HG02981 (cell line): ENCODE data around the gene LYRM2.

Experiments used
- ATAC-seq: cut with Tn5 transposase; IDR thresholded peaks from one replicate; pipeline ENCODE4 v1.9.1; 2021; ENCODE audit warnings: mild to moderate bottlenecking, moderate library complexity; ENCODE audit not compliant: unreplicated experiment

LYRM2 gene

DNA sequence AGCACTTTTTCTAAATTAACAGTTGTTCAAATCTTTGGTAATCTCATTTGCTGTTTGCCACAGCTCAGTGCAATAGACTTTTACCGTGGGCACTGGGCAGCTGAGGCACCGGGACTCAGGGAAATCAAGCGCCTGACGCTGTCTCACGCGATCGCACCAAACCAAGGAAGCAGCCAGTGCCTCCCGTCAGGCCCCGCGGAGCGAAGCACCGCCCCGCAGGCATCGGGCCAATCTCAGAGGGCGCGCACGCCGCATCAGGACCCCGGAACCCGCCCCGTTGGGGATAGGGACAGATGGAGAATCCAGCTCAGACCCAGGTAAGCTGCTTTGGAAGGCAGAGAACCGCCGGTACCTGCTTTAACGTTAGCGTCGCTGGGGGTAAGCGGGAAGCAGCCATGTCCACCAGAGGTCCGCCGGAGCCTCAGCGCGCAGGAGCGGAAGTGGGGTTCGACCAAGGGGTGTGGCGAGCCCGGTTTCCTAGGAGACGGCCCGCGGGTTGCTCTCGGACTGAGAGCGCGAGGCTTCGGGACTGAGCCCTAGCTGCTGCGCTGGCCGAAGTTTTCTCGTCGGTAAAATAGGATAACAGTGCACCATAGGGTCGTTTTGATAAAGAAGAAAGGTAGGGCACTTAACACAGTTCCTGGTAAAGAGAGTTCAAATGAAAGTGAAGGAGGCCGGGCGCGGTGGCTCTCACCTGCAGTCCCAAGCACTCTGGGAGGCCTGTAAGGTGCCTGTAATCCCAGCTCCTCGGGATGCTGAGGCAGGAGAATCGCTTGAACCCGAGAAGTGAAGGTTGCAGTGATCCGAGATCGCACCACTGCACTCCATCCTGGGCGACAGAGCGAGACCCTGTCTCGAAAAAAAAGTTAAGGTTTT lies at the start of gene LYRM2:
Gene LYRM2, minus strand, starts transcription at position 428 of the 876 bp plus-strand sequence. Its CDS starts 31 bp downstream, at position 397.
- ATAC-seq = peak; percentile 98

GRCh38 chr6:89688328-89688727 lies 49.8 kb upstream of the LYRM2 start:
- no peak for ATAC-seq

- ATAC-seq = no peak
Measured at GRCh38 chr6:89685311-89685710, 46.8 kb upstream of the LYRM2 start.

- no peak for ATAC-seq
Measured at GRCh38 chr6:89682991-89683390, 44.4 kb upstream of the LYRM2 start.

- no peak for ATAC-seq
Measured at GRCh38 chr6:89681983-89682564, 43.5 kb upstream of the LYRM2 start.

GRCh38 chr6:89680551-89680950 lies 42.0 kb upstream of the LYRM2 start:
- ATAC-seq = no peak

- ATAC-seq = no peak
Measured at GRCh38 chr6:89680150-89680549, 41.6 kb upstream of the LYRM2 start.

- ATAC-seq = no peak
Measured at GRCh38 chr6:89679215-89680120, 40.9 kb upstream of the LYRM2 start.

DNA sequence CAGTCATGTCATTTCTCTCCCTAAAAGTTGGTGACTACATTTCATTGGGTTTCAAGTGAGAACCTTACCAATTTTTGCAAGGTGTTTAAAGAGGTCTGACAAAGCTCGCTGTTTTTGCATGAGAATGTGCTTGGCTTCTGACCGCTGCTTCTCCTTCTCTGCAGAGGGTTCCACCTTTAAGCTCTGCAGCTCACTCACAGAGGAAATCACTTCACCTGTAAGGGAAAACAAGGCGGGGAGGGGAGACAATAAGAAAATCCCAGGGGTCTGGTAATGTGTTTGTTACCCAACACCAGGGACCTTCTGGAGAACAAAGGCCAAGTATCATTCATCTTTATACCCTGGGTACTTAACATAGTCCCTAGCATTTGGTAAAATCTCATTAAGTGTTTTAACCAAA lies 40.0 kb upstream of the LYRM2 start:
- ATAC-seq = no peak

- no peak for ATAC-seq
Measured at GRCh38 chr6:89675949-89676748, 37.6 kb upstream of the LYRM2 start.

DNA sequence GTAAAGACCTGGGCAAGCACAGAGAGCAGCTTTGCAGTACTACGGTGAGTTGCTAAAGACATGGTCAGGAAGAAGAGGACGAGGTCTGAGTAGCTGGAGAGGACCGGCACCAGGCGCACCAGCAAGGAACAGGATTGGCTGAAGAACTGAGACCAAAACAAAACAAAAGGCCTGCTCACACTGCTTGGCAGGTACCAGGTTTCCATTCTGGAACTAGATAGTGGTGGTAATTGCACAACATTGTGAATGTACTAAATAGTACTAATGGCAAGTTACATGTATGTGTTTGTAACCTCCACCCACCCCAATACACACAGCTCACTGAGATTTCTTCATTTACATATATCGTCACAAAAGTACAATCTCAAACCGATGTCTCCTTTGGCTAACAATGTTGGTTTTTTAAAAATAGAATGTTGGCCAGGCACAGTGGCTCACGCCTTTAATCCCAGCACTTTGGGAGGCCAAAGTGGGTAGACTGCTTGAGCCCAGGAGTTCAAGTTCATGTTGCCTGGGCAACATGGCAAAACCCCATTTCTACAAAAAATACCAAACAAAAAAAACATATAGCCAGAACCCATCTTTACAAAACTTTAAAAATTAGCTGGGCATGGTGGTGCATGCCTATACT lies 32.5 kb upstream of the LYRM2 start:
- no peak for ATAC-seq

DNA sequence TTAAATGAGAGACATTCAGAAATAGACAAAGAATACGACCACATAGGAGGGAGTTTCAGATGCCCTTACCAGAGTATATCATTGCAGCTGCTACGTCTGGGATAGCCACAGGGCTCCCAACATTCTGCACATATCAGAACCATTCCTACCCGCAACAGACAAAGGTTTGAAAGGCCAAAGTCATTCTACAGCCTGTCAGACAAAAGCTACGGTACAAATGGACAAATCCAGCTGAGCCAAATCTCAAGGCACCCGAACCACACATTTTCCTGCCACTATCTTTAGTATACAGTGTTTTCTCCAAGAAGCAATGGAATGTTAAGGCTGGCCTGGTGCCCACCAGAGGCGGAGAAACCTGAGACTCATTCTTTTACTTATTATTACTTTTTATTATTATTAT lies 30.5 kb upstream of the LYRM2 start:
- ATAC-seq = no peak

- ATAC-seq = no peak
Measured at GRCh38 chr6:89667872-89668556, 29.5 kb upstream of the LYRM2 start.

DNA sequence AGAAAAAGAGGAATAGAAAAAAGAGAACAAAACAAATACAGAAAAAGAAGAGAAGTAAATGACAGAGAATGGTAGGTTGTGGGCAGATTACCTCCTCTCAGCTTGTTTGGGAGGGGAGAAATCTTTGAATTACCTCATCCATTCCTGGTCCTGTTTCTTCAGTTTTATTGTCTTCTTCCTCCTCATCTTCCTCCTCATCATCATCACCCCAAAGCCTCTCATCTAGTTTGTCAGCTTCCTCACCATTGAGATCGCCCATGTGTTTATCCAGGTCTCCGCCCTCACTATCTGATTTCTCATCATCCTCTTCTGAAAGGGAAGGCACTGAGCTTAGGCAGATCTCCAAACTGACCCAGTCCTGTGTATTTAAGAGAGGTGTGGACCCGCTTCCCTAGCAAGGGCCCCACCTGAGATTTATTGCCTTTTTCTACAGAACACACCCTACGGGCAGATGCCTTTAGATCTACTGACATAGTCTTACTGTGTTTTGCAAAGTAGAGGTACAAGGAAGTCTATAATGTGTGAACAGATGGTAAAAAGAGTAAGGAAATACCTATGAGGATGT lies 24.2 kb upstream of the LYRM2 start:
- no peak for ATAC-seq

DNA sequence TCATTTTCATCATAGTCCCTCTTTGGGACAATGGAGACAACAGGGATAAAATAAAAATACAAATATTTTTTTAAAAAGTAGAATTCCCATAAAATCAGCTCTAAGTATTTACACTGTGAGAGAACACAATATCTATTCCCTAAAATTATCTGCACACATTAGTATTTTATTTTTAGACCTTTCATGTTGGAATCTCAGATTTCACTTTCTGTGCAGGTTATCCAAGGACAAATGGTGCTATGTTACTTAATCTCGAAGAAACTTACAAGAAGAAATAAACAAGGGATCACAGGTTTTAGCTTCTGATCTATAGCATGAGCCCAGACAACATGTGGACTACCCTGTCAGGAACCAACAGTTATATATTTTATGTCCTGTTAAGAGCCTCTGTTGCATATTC lies 23.0 kb upstream of the LYRM2 start:
- ATAC-seq = no peak

DNA sequence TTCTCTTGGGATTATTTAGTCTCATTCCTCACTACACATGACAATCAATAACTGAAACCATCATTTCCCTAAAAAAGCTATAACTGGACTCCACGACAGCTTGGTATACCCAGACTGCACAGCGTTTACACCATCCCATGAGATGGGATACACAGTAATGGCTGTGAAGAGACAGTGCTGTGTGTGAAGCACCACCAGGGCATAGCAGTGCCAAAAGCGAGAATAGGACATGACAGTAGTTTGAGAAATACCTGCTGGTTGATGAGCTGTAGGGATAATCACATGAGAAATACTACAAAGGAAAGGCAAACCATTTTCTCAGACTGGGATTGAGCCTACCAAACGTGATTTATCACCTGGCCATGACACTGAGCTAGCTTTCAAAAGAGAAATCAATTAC lies 22.4 kb upstream of the LYRM2 start:
- ATAC-seq = no peak

DNA sequence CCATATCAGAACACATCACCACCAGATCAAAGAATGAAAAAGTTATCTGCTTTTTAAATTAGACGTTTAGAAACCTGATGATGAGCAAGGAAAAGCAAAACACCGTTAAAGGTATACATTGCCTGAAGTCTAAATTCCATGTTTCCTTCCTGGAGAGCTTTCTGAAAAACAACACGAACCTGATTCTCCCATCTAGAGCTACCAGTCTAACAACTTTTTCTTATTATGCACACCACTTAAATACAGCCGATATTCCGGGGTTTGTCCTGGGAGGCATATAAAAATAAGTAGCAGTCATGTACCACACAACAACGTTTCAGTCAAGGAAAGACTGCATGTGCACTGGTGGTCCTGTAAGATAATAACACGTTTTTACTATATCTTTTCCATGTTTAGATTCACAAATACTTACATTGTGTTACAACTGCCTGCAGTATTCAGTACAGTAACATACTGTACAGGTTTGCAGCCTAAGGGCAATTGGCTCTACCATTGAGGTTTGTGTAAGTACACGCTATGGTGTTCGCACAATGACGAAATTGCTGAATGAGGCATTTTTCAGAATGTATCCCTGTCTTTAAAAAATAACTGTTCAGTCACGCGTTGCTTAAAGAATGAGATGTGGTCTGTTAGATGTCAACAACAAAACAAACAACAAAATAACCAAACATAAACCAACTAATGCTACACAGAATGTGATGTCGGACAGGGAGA lies 19.1 kb upstream of the LYRM2 start:
- ATAC-seq = no peak

GRCh38 chr6:89655122-89655521 lies 16.6 kb upstream of the LYRM2 start:
- ATAC-seq = no peak

DNA sequence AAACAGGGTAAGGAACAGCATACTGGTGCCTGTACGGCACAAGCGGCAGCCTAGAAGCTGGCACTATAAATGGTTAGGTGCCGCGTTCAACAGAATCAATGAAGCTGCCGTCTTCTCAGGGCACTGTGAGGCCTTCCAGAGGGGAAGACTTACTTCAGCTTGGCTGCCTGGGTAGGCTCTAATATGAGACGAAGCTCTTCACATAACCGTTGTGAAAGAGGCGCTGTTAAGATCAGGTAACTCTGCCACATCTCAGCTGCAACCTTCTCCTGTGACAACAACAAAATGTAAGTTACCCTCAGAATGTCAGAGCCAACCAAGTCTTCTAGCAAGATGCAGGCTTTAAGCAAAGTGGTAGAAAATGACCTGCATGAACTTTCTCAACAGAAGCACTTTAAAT lies 12.0 kb upstream of the LYRM2 start:
- no peak for ATAC-seq
